GM21529 (cell line): Measurements from ENCODE around the gene GPR132.
"Not testable (repeated sequence)": the region's sequence is repeated elsewhere in the genome, so short reads cannot be mapped to it uniquely, and the experiment has no call there.

ENCODE experiments used
- ATAC-seq: cut with Tn5 transposase; IDR thresholded peaks from one replicate; pipeline ENCODE4 v1.9.1; 2021; ENCODE audit not compliant: unreplicated experiment

The GPR132 gene

GRCh38 chr14:105091517-105092170, 26.4 kb upstream of the GPR132 start:
- ATAC-seq, result no peak

GRCh38 chr14:105091054-105091516, 25.9 kb upstream of the GPR132 start:
- no peak for ATAC-seq

GRCh38 chr14:105090493-105091053, 25.3 kb upstream of the GPR132 start:
- no peak for ATAC-seq

- no peak for ATAC-seq
Observed at GRCh38 chr14:105089746-105090492, 24.7 kb upstream of the GPR132 start.

- no peak for ATAC-seq
Observed at GRCh38 chr14:105088812-105089745, 23.8 kb upstream of the GPR132 start.

GRCh38 chr14:105087963-105088811, 23.0 kb upstream of the GPR132 start:
- ATAC-seq, result no peak

GRCh38 chr14:105087308-105087962, 22.2 kb upstream of the GPR132 start:
- ATAC-seq, result peak; percentile 24

- ATAC-seq, result peak; percentile 69
Observed at GRCh38 chr14:105086833-105087307, 21.6 kb upstream of the GPR132 start.

- ATAC-seq, result no peak
Observed at GRCh38 chr14:105085766-105086165, 20.5 kb upstream of the GPR132 start.

GRCh38 chr14:105084741-105085571, 19.7 kb upstream of the GPR132 start:
- ATAC-seq, result no peak

GRCh38 chr14:105083926-105084685, 18.9 kb upstream of the GPR132 start:
- ATAC-seq, result no peak

GRCh38 chr14:105082703-105083102, 17.5 kb upstream of the GPR132 start:
- no peak for ATAC-seq

- not testable (repeated sequence) for ATAC-seq
Observed at GRCh38 chr14:105081473-105081872, 16.2 kb upstream of the GPR132 start.

GRCh38 chr14:105080161-105080560, 14.9 kb upstream of the GPR132 start:
- ATAC-seq, result no peak

- no peak for ATAC-seq
Observed at GRCh38 chr14:105078294-105078693, 13.1 kb upstream of the GPR132 start.

GRCh38 chr14:105077649-105077995, 12.4 kb upstream of the GPR132 start:
- no peak for ATAC-seq

- no peak for ATAC-seq
Observed at GRCh38 chr14:105076805-105077648, 11.8 kb upstream of the GPR132 start.
